CD4-positive, alpha-beta T cell treated with Interleukin-17A for 1 hour (primary cell): ENCODE measurements around the gene LBX2.
A peak's percentile ranks its signal among the peaks of the same experiment; 100 is the strongest.

Experiments used
- DNase-seq: peaks from one replicate; pipeline ENCODE4 v3.0.0-alpha.2; 2020

The LBX2 gene

GRCh38 chr2:74525717-74526648 lies 26.6 kb upstream of the LBX2 start, which contains the start of gene DQX1:
Gene DQX1 (minus strand): TSS chr2:74526231. CDS start chr2:74525729, 502 bp downstream.
- DNase-seq, result peak; percentile 55

- no peak for DNase-seq
Observed at GRCh38 chr2:74524955-74525716, 25.7 kb upstream of the LBX2 start.

- no peak for DNase-seq
Observed at GRCh38 chr2:74524005-74524404, 24.6 kb upstream of the LBX2 start.

GRCh38 chr2:74522516-74522915 lies 23.1 kb upstream of the LBX2 start:
- DNase-seq, result no peak

GRCh38 chr2:74516650-74517049 lies 17.2 kb upstream of the LBX2 start:
- no peak for DNase-seq

GRCh38 chr2:74515981-74516633 lies 16.7 kb upstream of the LBX2 start:
- DNase-seq, result peak; percentile 83

GRCh38 chr2:74515271-74515980 lies 16.0 kb upstream of the LBX2 start:
- no peak for DNase-seq

- DNase-seq, result no peak
Observed at GRCh38 chr2:74514368-74515270, 15.2 kb upstream of the LBX2 start, which contains the start of gene TLX2. Gene TLX2 (plus strand): TSS chr2:74514450. CDS start chr2:74514807, 357 bp downstream.

- DNase-seq, result peak; percentile 40
Observed at GRCh38 chr2:74513605-74514367, 14.4 kb upstream of the LBX2 start.

- no peak for DNase-seq
Observed at GRCh38 chr2:74512744-74513604, 13.6 kb upstream of the LBX2 start.

GRCh38 chr2:74511104-74511989 lies 11.9 kb upstream of the LBX2 start:
- no peak for DNase-seq

- DNase-seq, result no peak
Observed at GRCh38 chr2:74510272-74510671, 10.9 kb upstream of the LBX2 start.

GRCh38 chr2:74507926-74508520 lies 8.6 kb upstream of the LBX2 start:
- no peak for DNase-seq

- peak; percentile 98 for DNase-seq
Observed at GRCh38 chr2:74507145-74507925, 7.9 kb upstream of the LBX2 start, which contains the start of gene PCGF1. Gene PCGF1 (minus strand): TSS chr2:74507695. CDS start chr2:74507668, 27 bp downstream.

- no peak for DNase-seq
Observed at GRCh38 chr2:74505448-74506246, 6.2 kb upstream of the LBX2 start.

- DNase-seq, result no peak
Observed at GRCh38 chr2:74504591-74504990, 5.2 kb upstream of the LBX2 start.
